Measurements from ENCODE around the gene CFL1. TPM values are rescaled to one million over a fixed set of nuclear protein-coding genes. Genes with fewer than 3 reads are reported as not detected.

Gene CFL1
- total and polyA plus RNA-seq, 4 donors, result 387 to 1,282 (median 730) TPM

DNA sequence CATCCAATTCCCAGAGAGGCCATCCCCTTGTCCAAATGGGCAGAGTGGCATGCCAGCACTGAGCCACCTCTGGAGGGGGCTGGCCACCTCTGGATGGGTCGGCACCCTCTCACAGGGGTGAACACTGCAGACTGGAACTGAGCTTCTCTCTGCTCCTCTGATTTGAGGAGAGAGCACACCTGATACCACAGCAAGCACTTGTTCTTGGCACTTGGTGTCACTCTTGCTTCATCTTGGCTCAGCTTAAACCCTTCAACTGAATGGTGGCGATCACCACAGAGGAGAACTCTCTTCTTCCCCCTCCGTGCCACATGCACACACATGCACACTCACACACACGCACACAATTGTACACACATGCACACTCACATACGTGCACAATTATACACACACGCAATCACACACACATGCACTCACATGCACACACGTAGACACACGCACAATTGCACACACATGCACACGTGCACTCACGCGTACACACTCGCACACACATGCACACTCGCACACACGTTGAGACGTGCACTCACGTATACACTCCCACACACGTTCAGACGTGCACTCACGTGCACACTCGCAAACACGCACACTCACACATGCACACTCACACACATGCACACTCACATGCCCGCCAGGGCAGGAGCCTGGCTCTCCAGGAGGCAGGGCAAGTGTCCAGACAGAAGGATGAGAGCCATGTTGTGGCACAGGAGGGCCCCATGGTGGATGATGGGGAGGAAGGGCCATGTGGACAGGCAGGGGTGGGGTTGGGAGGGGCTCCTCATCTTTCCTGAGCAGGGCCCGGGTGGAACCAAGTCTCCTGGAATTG, 47.7 kb downstream of the CFL1 start:
- WGBS, 2 donors, result 80 to 87% methylated on average over 23 of the region's 23 CpGs
- H3K4me3 ChIP-seq, result no peak overlapping the region
- no peak for ATAC-seq (ENCODE audit: insufficient read depth, low FRiP score)

DNA sequence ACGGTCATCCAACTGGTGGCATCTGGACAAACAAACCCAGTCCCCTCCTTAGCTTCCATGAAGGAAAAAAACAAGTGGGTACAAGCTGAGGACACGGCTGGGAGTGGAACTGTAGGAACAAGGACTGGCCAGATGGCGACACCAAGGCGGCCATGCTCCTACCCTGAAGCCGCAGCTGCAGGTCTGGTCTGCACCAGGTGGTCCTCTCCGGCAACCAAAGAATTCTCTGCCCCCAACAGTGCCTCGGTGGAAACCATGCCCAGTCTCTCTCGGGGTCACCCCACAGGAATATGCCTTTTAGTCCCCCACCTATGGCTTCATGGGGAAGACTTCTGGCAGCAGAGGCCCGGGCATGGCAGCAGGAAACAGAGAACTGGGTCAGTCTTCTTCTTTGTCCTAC, 48.5 kb downstream of the CFL1 start:
- no peak overlapping the region for H3K4me3 ChIP-seq
- 85 to 88% methylated on average over 9 of the region's 9 CpGs for WGBS, 2 donors

More for the DNA sequence above, 47.7 kb downstream of the CFL1 start:
- Histone ChIP-seq H3K36me3 (ENCODE audit: control insufficient read depth in 4 of 4, insufficient read depth in 4 of 4, low read length in 4 of 4) (peaks cover 0 to under 1% (median 0%) of the 10 kb centered on the region in 4 donors), H3K4me1 (ENCODE audit: control insufficient read depth in 5 of 5, insufficient read depth in 5 of 5, low read length in 5 of 5) (peaks cover 0 to 3% (median 0%) of the 10 kb centered on the region in 5 donors), H3K9ac (ENCODE audit: insufficient read depth in 1 of 2, low read length in 2 of 2) (no peak overlapping the region), H3K9me3 (ENCODE audit: control insufficient read depth in 4 of 4, insufficient read depth in 3 of 4, low read length in 3 of 4) (no peaks in the 10 kb centered on the region), H3K27ac (ENCODE audit: low read depth in 1 of 2, low read length in 1 of 2) (no peak overlapping the region), H3K27me3 (ENCODE audit: control insufficient read depth in 3 of 3, insufficient read depth in 3 of 3, low read length in 2 of 3) (peaks cover 0 to 10% (median 3%) of the 10 kb centered on the region in 3 donors)
- TF ChIP-seq, protein P1, sequence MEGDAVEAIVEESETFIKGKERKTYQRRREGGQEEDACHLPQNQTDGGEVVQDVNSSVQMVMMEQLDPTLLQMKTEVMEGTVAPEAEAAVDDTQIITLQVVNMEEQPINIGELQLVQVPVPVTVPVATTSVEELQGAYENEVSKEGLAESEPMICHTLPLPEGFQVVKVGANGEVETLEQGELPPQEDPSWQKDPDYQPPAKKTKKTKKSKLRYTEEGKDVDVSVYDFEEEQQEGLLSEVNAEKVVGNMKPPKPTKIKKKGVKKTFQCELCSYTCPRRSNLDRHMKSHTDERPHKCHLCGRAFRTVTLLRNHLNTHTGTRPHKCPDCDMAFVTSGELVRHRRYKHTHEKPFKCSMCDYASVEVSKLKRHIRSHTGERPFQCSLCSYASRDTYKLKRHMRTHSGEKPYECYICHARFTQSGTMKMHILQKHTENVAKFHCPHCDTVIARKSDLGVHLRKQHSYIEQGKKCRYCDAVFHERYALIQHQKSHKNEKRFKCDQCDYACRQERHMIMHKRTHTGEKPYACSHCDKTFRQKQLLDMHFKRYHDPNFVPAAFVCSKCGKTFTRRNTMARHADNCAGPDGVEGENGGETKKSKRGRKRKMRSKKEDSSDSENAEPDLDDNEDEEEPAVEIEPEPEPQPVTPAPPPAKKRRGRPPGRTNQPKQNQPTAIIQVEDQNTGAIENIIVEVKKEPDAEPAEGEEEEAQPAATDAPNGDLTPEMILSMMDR (IDR thresholded peaks at IDR 0.05; ENCODE audit: control extremely low read depth, extremely low read depth), result no peak
- no peak for DNase-seq

DNA sequence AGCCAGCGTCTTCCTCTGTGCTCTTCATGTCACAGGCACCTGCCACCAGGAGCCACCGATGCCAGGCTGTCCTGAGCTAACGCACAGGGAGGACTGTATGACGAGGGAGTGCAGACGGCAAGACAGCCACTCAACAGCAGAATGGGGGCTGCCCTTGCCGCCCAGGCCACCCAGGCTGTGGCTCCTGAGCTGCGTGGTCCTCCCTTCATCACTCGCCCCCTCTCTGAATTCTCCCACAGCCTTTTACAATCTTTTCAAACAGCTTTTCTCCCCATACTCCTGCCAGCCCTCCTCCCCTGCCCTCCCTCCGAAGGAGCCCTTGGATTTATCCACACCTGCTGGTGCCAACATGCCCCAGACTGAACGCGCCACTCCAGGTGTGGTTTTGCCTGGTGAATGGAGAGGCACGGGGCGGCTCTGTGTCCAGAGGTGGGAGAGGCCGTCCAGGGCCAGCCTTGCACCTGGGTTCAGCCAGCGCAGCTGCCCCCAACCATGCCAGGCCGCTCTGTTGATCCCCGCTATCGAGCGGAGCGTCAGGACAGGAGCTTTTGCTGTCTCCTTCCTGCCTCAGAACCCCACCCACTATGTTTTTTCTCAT, 49.1 kb downstream of the CFL1 start:
- peaks cover 0 to 12% (median 3%) of the 10 kb centered on the region in 3 donors for H3K27me3 ChIP-seq (ENCODE audit: control insufficient read depth in 3 of 3, insufficient read depth in 3 of 3, low read length in 2 of 3)
- DNase-seq (no peak), ATAC-seq (ENCODE audit: insufficient read depth, low FRiP score) (no peak)
- H3K4me3 ChIP-seq, result no peak overlapping the region
- no peak overlapping the region for H3K9ac ChIP-seq (ENCODE audit: insufficient read depth in 1 of 2, low read length in 2 of 2)
- WGBS, 2 donors, result 78% methylated on average over 20 of the region's 20 CpGs
- H3K4me1 ChIP-seq (ENCODE audit: control insufficient read depth in 5 of 5, insufficient read depth in 5 of 5, low read length in 5 of 5), result peaks cover 0 to 2% (median 0%) of the 10 kb centered on the region in 5 donors
- H3K36me3 ChIP-seq (ENCODE audit: control insufficient read depth in 4 of 4, insufficient read depth in 4 of 4, low read length in 4 of 4), result no peaks in the 10 kb centered on the region
- no peak overlapping the region for H3K27ac ChIP-seq (ENCODE audit: low read depth in 1 of 2, low read length in 1 of 2)
- H3K9me3 ChIP-seq (ENCODE audit: control insufficient read depth in 4 of 4, insufficient read depth in 3 of 4, low read length in 3 of 4), result no peaks in the 10 kb centered on the region
- TF ChIP-seq, protein P1 (IDR thresholded peaks at IDR 0.05; ENCODE audit: control extremely low read depth, extremely low read depth), result no peak

More for the DNA sequence above, 48.5 kb downstream of the CFL1 start:
- peaks cover 0 to 10% (median 3%) of the 10 kb centered on the region in 3 donors for H3K27me3 ChIP-seq (ENCODE audit: control insufficient read depth in 3 of 3, insufficient read depth in 3 of 3, low read length in 2 of 3)
- no peak overlapping the region for H3K9ac ChIP-seq (ENCODE audit: insufficient read depth in 1 of 2, low read length in 2 of 2)
- ATAC-seq (ENCODE audit: insufficient read depth, low FRiP score) (no peak), DNase-seq (no peak)
- no peaks in the 10 kb centered on the region for H3K36me3 ChIP-seq (ENCODE audit: control insufficient read depth in 4 of 4, insufficient read depth in 4 of 4, low read length in 4 of 4)
- no peaks in the 10 kb centered on the region for H3K9me3 ChIP-seq (ENCODE audit: control insufficient read depth in 4 of 4, insufficient read depth in 3 of 4, low read length in 3 of 4)
- H3K4me1 ChIP-seq (ENCODE audit: control insufficient read depth in 5 of 5, insufficient read depth in 5 of 5, low read length in 5 of 5), result peaks cover 0 to 3% (median 0%) of the 10 kb centered on the region in 5 donors
- TF ChIP-seq, protein P1 (IDR thresholded peaks at IDR 0.05; ENCODE audit: control extremely low read depth, extremely low read depth), result no peak
- no peak overlapping the region for H3K27ac ChIP-seq (ENCODE audit: low read depth in 1 of 2, low read length in 1 of 2)

Measured in lung (tissue), 12 donors.